SK-N-SH (cell line): ENCODE measurements around the gene EP400. TPM values are rescaled to one million over a fixed set of nuclear protein-coding genes. Genes with fewer than 3 reads are reported as not detected.

ENCODE experiments used
- CTCF ChIA-PET: fragments of 300-600, 350-600 bp; formaldehyde crosslinking; extraction: SDS; loops from one replicate; lab custom pipeline; 2021; lab: Yijun Ruan, JAX
- POLR2A ChIA-PET: fragments of 350-600 bp; sonication (Branson Sonifier 250); formaldehyde crosslinking; extraction: SDS; loops from one replicate; lab custom pipeline; 2020; ENCODE audit warnings: antibody characterized with exemption, inconsistent platforms; lab: Yijun Ruan, JAX
- DNase-seq: peaks from one replicate; pipeline ENCODE4 v3.0.0; 2012
- H2AFZ ChIP-seq: fragments of 200-600 bp; sonication (generic); 2 replicates; pipeline ENCODE4 v1.8.1; 2016; ENCODE audit warnings: antibody characterized with exemption, mild to moderate bottlenecking, low read depth
- H3F3A ChIP-seq: fragments of 200-600 bp; sonication (generic); replicated peaks from 2 replicates; pipeline ENCODE3; 2016; ENCODE audit warnings: antibody characterized with exemption, mild to moderate bottlenecking; ENCODE audit not compliant: insufficient read depth
- H3K27ac ChIP-seq, 2 experiments: fragments of 200-500 bp in 1 of 2; fragments of 200-600 bp in 1 of 2; sonication (Bioruptor generic) in 1 of 2; sonication (generic), shearing (Covaris generic) in 1 of 2; 2 replicates each; pipeline versions ENCODE4 v1.5.1 to v1.6.1; 2014 to 2016; ENCODE audit warnings: low read depth in 2 of 2, inconsistent platforms in 1 of 2, low read length in 1 of 2, mild to moderate bottlenecking in 1 of 2, mixed read lengths in 1 of 2
- H3K27me3 ChIP-seq: fragments of 200-600 bp; sonication (generic), shearing (Covaris generic); 2 replicates; pipeline ENCODE4 v1.6.1; 2016; ENCODE audit warnings: mixed run types; ENCODE audit not compliant: insufficient read depth
- H3K36me3 ChIP-seq, 2 experiments: fragments of 200-500 bp in 1 of 2; fragments of 200-600 bp in 1 of 2; sonication (Bioruptor generic) in 1 of 2; sonication (generic) in 1 of 2; replicated peaks in 1 of 2; 2 replicates each; pipeline versions ENCODE3 to v1.5.1; 2014 to 2016; ENCODE audit warnings: low read length in 1 of 2, mild to moderate bottlenecking in 1 of 2; ENCODE audit not compliant: insufficient read depth in 2 of 2, control insufficient read depth in 1 of 2
- H3K4me1 ChIP-seq, 2 experiments: fragments of 200-500 bp in 1 of 2; fragments of 200-600 bp in 1 of 2; sonication (Bioruptor generic) in 1 of 2; sonication (generic), shearing (Covaris generic) in 1 of 2; 2 replicates each; pipeline versions ENCODE4 v1.5.1 to v1.6.1; 2014 to 2016; ENCODE audit warnings: low read depth in 1 of 2, low read length in 1 of 2, mixed run types in 1 of 2; ENCODE audit not compliant: insufficient read depth in 2 of 2, control insufficient read depth in 1 of 2
- H3K4me2 ChIP-seq: fragments of 200-600 bp; sonication (generic), shearing (Covaris generic); 2 replicates; pipeline ENCODE4 v1.6.1; 2017; ENCODE audit warnings: mixed run types
- H3K4me3 ChIP-seq, 2 experiments: fragments of 200-500 bp in 1 of 2; fragments of 200-600 bp in 1 of 2; sonication (Bioruptor generic) in 1 of 2; sonication (generic), shearing (Covaris generic) in 1 of 2; 2 replicates each; pipeline versions ENCODE4 v1.5.1 to v1.8.1; 2014 to 2016; ENCODE audit warnings: low read depth in 2 of 2, inconsistent platforms in 1 of 2, low read length in 1 of 2, mild to moderate bottlenecking in 1 of 2, mixed read lengths in 1 of 2, moderate library complexity in 1 of 2
- H3K79me2 ChIP-seq: fragments of 200-600 bp; sonication (generic); 2 replicates; pipeline ENCODE4 v1.8.1; 2017; ENCODE audit warnings: mild to moderate bottlenecking; ENCODE audit not compliant: insufficient read depth
- H3K9ac ChIP-seq: fragments of 200-600 bp; sonication (generic); 2 replicates; pipeline ENCODE4 v1.6.1; 2017; ENCODE audit warnings: mixed run types
- H3K9me2 ChIP-seq: fragments of 200-600 bp; sonication (generic); 2 replicates; pipeline ENCODE4 v1.6.1; 2017; ENCODE audit warnings: mixed run types
- H3K9me3 ChIP-seq: fragments of 200-600 bp; sonication (generic); 2 replicates; pipeline ENCODE4 v1.6.1; 2017; ENCODE audit warnings: mixed run types, mild to moderate bottlenecking, moderate library complexity
- H4K20me1 ChIP-seq: fragments of 200-600 bp; sonication (generic); 2 replicates; pipeline ENCODE4 v1.6.1; 2017; ENCODE audit warnings: mild to moderate bottlenecking, mixed run types; ENCODE audit not compliant: insufficient read depth
- EP300 ChIP-seq, 2 experiments: IDR thresholded peaks; 2 replicates each; pipeline versions ENCODE4 v1.4.0 to v1.6.1; 2012; ENCODE audit warnings: borderline replicate concordance in 1 of 2, low read depth in 1 of 2, low read length in 1 of 2
- FOXJ3 ChIP-seq: sonication (generic); formaldehyde crosslinking; IDR thresholded peaks from 2 replicates; pipeline ENCODE4 v1.5.1; 2020; ENCODE audit warnings: mild to moderate bottlenecking, missing genetic modification reagents
- FOXM1 ChIP-seq: IDR thresholded peaks from 2 replicates; pipeline ENCODE4 v1.4.0; 2012; ENCODE audit warnings: low read depth, mild to moderate bottlenecking
- GABPA ChIP-seq: IDR thresholded peaks from 2 replicates; pipeline ENCODE4 v1.4.0; 2012; ENCODE audit warnings: low read depth, mild to moderate bottlenecking
- GATA2 ChIP-seq: sonication (generic); formaldehyde crosslinking; IDR thresholded peaks from 2 replicates; pipeline ENCODE4 v1.5.0; 2020; ENCODE audit warnings: mild to moderate bottlenecking, missing genetic modification reagents
- JUND ChIP-seq: IDR thresholded peaks from 2 replicates; pipeline ENCODE4 v1.4.0; 2012
- NRF1 ChIP-seq: IDR thresholded peaks from 2 replicates; pipeline ENCODE4 v1.6.1; 2012; ENCODE audit warnings: low read depth, mild to moderate bottlenecking, low read length
- POLR2AphosphoS5 ChIP-seq: IDR thresholded peaks from 2 replicates; pipeline ENCODE4 v1.6.1; 2012; ENCODE audit warnings: low read depth, low read length
- SIN3A ChIP-seq: IDR thresholded peaks from 2 replicates; pipeline ENCODE4 v1.6.1; 2012; ENCODE audit warnings: low read depth, mild to moderate bottlenecking, low read length, moderate library complexity, borderline replicate concordance
- TCF12 ChIP-seq: IDR thresholded peaks from 2 replicates; pipeline ENCODE4 v1.4.0; 2012
- USF1 ChIP-seq: IDR thresholded peaks from 2 replicates; pipeline ENCODE4 v1.4.0; 2012; ENCODE audit warnings: low read depth, borderline replicate concordance
- WGBS: methylation state at CpG from one replicate; pipeline ENCODE4 v1.1.6; 2017; ENCODE audit warnings: low lambda C conversion rate; 5-methylcytosine and 5-hydroxymethylcytosine counted together
- polyA plus RNA-seq, 3 experiments: library from polyadenylated mRNA; depleted of rRNA; stranded (reverse); fragments of >200 nt; gene quantifications; 2 replicates each; pipeline ENCODE4 v1.2.3, GENCODE V29; 2012
- TF ChIP-seq, protein P1 (sequence below): IDR thresholded peaks from 2 replicates; pipeline ENCODE4; 2012
- TF ChIP-seq, protein P2 (sequence below): IDR thresholded peaks from 2 replicates; pipeline ENCODE4 v1.4.0; 2012; ENCODE audit warnings: low read depth, borderline replicate concordance
- TF ChIP-seq, protein P3 (sequence below): fragments of 150-350 bp; IDR thresholded peaks from 2 replicates; pipeline ENCODE4 v1.6.1; 2016; ENCODE audit warnings: mild to moderate bottlenecking, low read depth, low read length

The EP400 gene
- polyA plus RNA-seq, 1 of the 3 experiments (the other 2 are of a cell fraction): 7.0 TPM

- no peak overlapping the region for H3K4me2 ChIP-seq
- no peak overlapping the region for H2AFZ ChIP-seq
- TF ChIP-seq NRF1: no peak
Measured at GRCh38 chr12:132028111-132028510, 78.4 kb downstream of the EP400 start.

DNA sequence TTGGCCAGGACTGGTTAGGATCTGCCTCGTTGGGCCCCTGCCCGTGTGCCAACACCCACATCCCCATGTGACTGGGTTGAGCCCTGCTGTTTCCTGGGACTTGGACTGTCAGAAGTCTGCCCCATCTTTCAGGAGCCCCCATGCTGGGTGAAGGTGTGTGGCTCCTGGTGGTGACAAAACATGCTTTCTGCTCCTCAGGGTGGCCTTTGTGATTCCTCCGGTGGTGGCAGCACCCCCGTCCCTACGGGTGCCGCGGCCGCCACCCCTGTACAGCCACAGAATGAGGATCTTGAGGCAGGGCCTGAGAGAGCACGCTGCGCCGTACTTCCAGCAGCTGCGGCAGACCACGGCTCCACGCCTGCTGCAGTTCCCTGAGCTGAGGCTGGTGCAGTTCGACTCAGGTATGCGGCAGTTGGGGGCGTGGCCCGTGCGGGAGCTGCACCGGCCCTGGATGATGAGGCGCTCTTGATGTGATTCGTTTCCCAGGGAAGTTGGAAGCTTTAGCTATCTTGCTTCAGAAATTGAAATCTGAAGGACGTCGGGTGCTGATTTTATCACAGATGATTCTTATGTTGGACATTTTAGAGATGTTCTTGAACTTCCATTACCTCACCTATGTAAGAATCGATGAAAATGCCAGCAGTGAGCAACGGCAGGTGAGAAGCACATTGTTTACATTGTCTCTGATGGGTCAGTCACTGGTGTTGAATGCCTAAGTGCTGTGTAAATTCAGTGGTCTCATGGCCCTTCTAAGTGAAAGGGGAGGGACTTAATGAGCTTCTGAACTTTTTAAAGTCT is 80.0 kb downstream of the EP400 start:
- POLR2A ChIA-PET: no interaction called here
- no peak overlapping the region for H3K27ac ChIP-seq

More at GRCh38 chr12:132028111-132028510, 78.4 kb downstream of the EP400 start:
- no peak overlapping the region for H3K27ac ChIP-seq
- H3K79me2 ChIP-seq: no peaks in the 10 kb centered on the region
- H3K9ac ChIP-seq: no peak overlapping the region
- no peaks in the 10 kb centered on the region for H3F3A ChIP-seq
- no peaks in the 10 kb centered on the region for H3K9me3 ChIP-seq
- H3K4me3 ChIP-seq: no peak overlapping the region
- H3K4me1 ChIP-seq: no peaks in the 10 kb centered on the region
- no peaks in the 10 kb centered on the region for H3K9me2 ChIP-seq
- ChIA-PET POLR2A (no interaction called here), CTCF (interaction anchor here (1.1 to 1.4 kb wide), 2 partner anchors 15 to 18 kb away, joined by 3 to 6 read pairs; no protein-coding TSS in a partner anchor)
- no peak for DNase-seq
- H3K36me3 ChIP-seq: peaks cover 40 to 81% of the 10 kb centered on the region in 2 experiments
- H4K20me1 ChIP-seq: no peaks in the 10 kb centered on the region
- 97% methylated on average over 15 of the region's 15 CpGs for WGBS
- no peaks in the 10 kb centered on the region for H3K27me3 ChIP-seq

DNA sequence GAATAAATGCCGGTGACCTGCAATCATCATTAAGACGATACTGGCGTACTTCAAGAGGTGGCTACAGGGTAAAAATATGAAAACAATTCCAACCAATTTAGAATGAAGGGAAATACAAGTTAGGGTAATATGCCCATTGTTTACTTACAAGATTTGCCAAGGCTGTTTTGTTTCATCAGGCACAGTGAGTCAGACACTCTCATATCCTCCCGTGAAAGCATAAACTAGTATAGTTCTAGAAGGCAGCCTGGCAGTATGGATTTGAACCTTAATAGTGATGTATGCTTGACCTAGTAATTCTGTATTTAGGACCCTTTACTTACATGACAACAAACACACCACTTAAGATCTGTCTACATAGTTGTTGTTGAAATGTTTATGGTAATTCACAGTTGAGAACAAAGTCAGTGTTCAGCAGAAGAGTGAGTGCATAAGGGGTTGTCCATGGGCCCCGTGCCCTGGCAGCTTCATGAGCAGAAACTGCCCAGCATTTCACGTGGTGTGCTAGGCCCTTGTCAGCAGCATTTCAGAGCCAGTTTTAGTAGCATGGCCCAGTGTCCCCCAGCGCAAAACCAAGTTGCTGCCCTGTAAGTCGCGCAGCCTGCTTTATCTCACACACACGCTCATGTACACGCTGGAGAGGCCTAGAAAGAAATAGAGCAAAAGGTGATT is 80.8 kb downstream of the EP400 start:
- no peaks in the 10 kb centered on the region for H3F3A ChIP-seq
- peaks cover 46 to 86% of the 10 kb centered on the region in 2 experiments for H3K36me3 ChIP-seq
- H3K9me2 ChIP-seq: no peaks in the 10 kb centered on the region
- H4K20me1 ChIP-seq: no peaks in the 10 kb centered on the region
- TF ChIP-seq EP300 (IDR thresholded peaks at IDR 0.05; ENCODE audit: borderline replicate concordance in 1 of 2, low read depth in 1 of 2, low read length in 1 of 2): no peak
- TF ChIP-seq GABPA: no peak
- no peak for TF ChIP-seq NRF1
- no peak for TF ChIP-seq TCF12
- TF ChIP-seq FOXJ3 (CRISPR knock-in tag): no peak
- TF ChIP-seq USF1: no peak
- TF ChIP-seq, protein P1, sequence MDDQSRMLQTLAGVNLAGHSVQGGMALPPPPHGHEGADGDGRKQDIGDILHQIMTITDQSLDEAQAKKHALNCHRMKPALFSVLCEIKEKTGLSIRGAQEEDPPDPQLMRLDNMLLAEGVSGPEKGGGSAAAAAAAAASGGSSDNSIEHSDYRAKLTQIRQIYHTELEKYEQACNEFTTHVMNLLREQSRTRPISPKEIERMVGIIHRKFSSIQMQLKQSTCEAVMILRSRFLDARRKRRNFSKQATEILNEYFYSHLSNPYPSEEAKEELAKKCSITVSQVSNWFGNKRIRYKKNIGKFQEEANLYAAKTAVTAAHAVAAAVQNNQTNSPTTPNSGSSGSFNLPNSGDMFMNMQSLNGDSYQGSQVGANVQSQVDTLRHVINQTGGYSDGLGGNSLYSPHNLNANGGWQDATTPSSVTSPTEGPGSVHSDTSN: no peak
- TF ChIP-seq JUND: no peak
- TF ChIP-seq GATA2 (CRISPR knock-in tag): no peak
- TF ChIP-seq SIN3A: no peak
- no peak for TF ChIP-seq POLR2AphosphoS5
- TF ChIP-seq FOXM1: no peak
- TF ChIP-seq, protein P2, sequence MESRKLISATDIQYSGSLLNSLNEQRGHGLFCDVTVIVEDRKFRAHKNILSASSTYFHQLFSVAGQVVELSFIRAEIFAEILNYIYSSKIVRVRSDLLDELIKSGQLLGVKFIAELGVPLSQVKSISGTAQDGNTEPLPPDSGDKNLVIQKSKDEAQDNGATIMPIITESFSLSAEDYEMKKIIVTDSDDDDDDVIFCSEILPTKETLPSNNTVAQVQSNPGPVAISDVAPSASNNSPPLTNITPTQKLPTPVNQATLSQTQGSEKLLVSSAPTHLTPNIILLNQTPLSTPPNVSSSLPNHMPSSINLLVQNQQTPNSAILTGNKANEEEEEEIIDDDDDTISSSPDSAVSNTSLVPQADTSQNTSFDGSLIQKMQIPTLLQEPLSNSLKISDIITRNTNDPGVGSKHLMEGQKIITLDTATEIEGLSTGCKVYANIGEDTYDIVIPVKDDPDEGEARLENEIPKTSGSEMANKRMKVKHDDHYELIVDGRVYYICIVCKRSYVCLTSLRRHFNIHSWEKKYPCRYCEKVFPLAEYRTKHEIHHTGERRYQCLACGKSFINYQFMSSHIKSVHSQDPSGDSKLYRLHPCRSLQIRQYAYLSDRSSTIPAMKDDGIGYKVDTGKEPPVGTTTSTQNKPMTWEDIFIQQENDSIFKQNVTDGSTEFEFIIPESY: no peak
- no peaks in the 10 kb centered on the region for H3K79me2 ChIP-seq
- CTCF ChIA-PET: no interaction called here
- no peak overlapping the region for H3K4me2 ChIP-seq
- no peak overlapping the region for H3K9ac ChIP-seq
- no peaks in the 10 kb centered on the region for H3K27me3 ChIP-seq
- no peak overlapping the region for H2AFZ ChIP-seq
- H3K4me1 ChIP-seq: no peaks in the 10 kb centered on the region
- H3K4me3 ChIP-seq: no peak overlapping the region
- POLR2A ChIA-PET: no interaction called here
- H3K9me3 ChIP-seq: no peaks in the 10 kb centered on the region
- 90% methylated on average over 11 of the region's 11 CpGs for WGBS
- no peak overlapping the region for H3K27ac ChIP-seq
- no peak for DNase-seq

More for the DNA sequence above, 80.0 kb downstream of the EP400 start:
- H3K9me2 ChIP-seq: no peaks in the 10 kb centered on the region
- TF ChIP-seq POLR2AphosphoS5: no peak
- TF ChIP-seq, protein P3, sequence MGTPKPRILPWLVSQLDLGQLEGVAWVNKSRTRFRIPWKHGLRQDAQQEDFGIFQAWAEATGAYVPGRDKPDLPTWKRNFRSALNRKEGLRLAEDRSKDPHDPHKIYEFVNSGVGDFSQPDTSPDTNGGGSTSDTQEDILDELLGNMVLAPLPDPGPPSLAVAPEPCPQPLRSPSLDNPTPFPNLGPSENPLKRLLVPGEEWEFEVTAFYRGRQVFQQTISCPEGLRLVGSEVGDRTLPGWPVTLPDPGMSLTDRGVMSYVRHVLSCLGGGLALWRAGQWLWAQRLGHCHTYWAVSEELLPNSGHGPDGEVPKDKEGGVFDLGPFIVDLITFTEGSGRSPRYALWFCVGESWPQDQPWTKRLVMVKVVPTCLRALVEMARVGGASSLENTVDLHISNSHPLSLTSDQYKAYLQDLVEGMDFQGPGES: no peak
- no peaks in the 10 kb centered on the region for H3K27me3 ChIP-seq
- CTCF ChIA-PET: interaction anchor here (0.8 kb wide), 1 partner anchor 25 kb away, joined by 4 read pairs; no protein-coding TSS in a partner anchor
- no peak overlapping the region for H3K4me3 ChIP-seq
- H3K9me3 ChIP-seq: no peaks in the 10 kb centered on the region
- DNase-seq: no peak
- no peaks in the 10 kb centered on the region for H3F3A ChIP-seq
- H3K4me1 ChIP-seq: no peaks in the 10 kb centered on the region
- no peaks in the 10 kb centered on the region for H3K79me2 ChIP-seq
- H2AFZ ChIP-seq: no peak overlapping the region
- H3K4me2 ChIP-seq: no peak overlapping the region
- peaks cover 47 to 86% of the 10 kb centered on the region in 2 experiments for H3K36me3 ChIP-seq
- H4K20me1 ChIP-seq: no peaks in the 10 kb centered on the region
- no peak overlapping the region for H3K9ac ChIP-seq
- WGBS: 97% methylated on average over 18 of the region's 26 CpGs
